Right renal cortex interstitium (tissue), 3 donors: ENCODE results near the gene SRGAP2C. TPM values are rescaled to one million over a fixed set of nuclear protein-coding genes. Genes with fewer than 3 reads are reported as not detected.
"Not testable (repeated sequence)": the region's sequence is repeated elsewhere in the genome, so short reads cannot be mapped to it uniquely, and the experiment has no call there.

ENCODE experiments used
- DNase-seq, 3 donors: peaks; one replicate each; pipeline ENCODE4 v3.0.0-alpha.2; 2013; ENCODE audit warnings: low read depth in 3 of 3, low spot score in 2 of 3
- polyA plus RNA-seq, 3 donors: library from polyadenylated mRNA; unstranded; fragments of 120-200 nt; gene quantifications; one replicate each; pipeline ENCODE4 v1.2.1, GENCODE V29; 2013; ENCODE audit not compliant: insufficient read length in 3 of 3

SRGAP2C gene
- polyA plus RNA-seq, 3 donors: 18.4 to 24.8 (median 22.9) TPM

- DNase-seq: not testable (repeated sequence)
Observed at GRCh38 chr1:121226295-121226904, 41.6 kb downstream of the SRGAP2C start.

- not testable (repeated sequence) for DNase-seq
Observed at GRCh38 chr1:121226925-121227324, 42.1 kb downstream of the SRGAP2C start.

GRCh38 chr1:121227544-121228330, 43.0 kb downstream of the SRGAP2C start:
- DNase-seq: not testable (repeated sequence)

DNA sequence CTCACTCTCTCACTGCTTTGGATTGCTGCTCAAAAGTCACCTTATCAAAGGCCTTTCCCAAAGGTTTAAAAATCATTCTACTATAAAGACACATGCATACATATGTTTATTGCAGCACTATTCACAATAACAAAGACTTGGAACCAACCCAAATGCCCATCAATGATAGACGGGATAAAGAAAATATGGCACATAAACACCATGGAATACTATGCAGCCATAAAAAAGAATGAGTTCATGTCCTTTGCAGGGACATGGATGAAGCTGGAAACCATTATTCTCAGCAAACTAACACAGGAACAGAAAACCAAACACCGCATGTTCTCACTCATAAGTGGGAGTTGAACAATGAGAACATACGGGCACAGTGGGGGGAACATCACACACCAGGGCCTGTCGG, 45.9 kb downstream of the SRGAP2C start:
- DNase-seq: not testable (repeated sequence)

DNA sequence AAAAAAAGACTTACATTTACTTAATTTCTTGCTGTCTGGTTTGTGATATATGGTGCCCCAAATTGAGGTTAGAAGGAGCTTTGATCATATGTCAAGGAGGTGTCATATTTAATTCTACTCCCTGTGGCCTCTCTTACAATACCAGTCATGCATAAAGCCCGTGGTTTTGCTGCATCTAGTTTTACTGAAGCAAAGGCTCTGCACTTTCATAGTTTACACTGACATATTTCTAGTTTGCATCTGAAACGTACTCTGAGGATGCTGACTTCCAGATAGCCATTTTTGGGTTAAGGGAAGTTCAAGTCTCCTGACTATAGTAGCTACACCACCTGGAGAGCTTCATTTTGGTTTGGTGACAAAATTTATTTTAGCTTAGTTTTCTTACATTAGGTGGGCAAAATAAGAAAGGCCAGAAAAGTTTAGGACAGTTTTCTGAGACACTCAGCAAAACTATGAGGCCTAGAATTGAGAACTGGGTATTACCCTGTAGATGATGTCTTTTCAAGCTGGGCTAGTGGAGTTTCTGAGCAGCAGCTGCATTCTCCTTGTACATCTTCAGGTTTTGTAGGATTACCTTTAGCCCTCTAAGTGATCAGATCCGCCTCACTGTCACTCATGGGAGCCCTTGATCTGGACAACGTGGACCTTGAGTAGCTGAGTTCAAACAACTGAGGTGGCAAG, 47.8 kb downstream of the SRGAP2C start:
- DNase-seq: not testable (repeated sequence)

DNA sequence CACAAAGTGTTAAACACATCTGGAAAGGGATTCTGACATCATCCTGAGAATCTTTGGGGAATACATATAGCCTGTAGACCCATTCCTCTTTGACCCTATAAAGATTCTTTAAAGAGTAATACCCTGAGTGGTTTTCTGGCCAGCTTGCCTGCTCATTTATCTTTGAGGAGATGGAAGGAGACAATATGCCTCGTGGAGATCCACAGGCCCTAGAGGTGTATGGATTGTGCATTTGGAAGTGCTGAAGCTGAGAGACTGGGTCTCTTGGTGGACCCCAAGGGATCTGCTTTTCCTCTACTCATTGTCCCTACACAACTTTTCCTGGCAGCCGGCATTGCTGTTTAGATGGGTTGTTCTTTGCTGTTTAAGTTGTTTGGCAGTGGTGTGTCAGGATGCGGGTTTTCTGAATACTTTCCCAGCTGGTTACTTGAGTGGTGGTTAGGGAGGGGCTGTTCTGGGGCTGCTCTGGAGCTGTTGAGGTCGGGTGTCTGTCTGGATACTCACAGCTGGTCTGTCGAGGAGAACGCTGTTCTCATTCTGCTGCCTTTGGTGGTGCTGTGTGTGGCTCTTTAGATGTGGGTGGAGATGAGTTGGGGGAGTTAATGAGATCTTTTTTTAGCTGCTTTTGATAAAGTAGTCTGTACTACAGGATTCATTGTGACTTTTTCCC, 49.5 kb downstream of the SRGAP2C start:
- DNase-seq: not testable (repeated sequence)

DNA sequence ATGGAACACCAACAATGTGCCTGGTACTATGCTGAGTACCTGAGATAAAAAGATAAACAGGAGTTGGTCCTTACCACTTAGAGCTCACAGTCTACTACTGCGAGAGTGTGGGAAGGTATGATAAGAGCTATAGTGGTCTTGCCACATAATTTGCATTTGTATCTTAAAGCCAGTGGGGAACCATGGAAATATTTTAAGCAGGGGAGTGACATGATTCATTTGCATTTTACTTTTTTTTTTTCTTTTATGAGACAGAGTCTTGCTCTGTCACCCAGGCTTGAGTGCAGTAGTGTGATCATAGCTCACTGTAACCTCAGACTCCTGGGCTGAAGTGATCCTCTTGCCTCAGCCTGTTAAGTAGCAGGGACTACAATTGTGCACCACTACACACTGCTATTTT, 53.6 kb downstream of the SRGAP2C start:
- not testable (repeated sequence) for DNase-seq

DNA sequence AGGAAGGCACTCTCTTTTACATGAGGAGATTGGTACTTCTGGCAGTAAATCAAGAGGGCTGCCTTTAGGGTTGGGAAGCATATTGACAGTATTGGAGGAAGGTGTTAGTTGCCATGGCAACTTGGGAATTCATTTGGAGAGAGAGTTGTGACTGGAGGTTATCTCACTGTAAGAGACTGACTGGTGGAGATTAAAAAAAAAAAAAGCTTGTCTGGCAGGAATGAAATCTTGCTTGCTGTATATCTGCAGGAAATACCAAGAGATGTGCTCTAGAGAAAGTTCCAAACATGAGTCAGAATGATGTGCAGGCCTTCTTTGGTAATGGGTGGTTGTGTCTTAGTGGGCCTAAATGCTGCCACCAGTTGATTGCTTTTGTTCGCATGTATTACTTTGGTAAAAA, 59.1 kb downstream of the SRGAP2C start:
- not testable (repeated sequence) for DNase-seq

GRCh38 chr1:121246399-121246798, 61.6 kb downstream of the SRGAP2C start:
- DNase-seq: not testable (repeated sequence)

DNA sequence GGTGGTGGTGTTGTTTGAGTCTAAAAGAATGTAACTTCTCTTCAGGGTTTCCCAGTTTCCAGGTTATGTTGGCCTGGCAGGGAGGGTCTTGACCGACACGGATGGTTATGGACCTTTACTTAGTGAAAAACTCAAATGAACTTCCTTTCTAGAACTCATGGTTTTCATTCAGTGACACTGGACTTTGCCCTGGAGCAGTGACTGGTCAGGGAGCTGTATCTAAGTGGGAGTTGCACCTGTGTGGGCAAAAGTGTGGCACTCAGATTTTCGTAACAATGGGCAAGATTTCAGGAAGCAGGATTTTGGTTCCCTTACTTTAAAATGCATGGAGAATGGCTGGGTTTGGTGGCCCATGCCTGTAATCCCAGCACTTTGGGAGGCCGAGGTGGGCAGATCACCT, 67.9 kb downstream of the SRGAP2C start:
- DNase-seq: not testable (repeated sequence)

GRCh38 chr1:121254618-121255017, 69.8 kb downstream of the SRGAP2C start:
- not testable (repeated sequence) for DNase-seq

- DNase-seq: not testable (repeated sequence)
Observed at GRCh38 chr1:121257632-121258031, 72.9 kb downstream of the SRGAP2C start.

GRCh38 chr1:121258134-121258533, 73.4 kb downstream of the SRGAP2C start:
- DNase-seq: not testable (repeated sequence)

DNA sequence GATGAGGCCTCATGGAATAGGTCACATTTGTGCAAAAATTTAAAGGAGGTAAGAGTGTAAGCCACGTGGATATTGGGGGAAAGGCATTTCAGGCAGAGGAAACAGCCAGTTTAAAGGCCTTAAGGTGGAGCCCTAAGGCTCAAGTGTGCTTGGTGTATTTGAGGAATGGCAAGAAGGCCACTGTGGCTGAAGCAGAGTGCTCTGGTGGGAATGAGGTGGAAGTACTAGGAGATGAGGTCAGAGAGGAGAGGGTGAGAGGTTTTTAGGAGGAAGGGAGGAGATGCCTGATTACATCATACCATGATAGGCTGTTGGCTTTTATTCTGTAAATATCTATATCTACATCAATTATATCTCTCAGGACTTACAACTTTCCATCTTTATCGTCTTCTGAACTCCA, 75.4 kb downstream of the SRGAP2C start:
- DNase-seq: not testable (repeated sequence)

DNA sequence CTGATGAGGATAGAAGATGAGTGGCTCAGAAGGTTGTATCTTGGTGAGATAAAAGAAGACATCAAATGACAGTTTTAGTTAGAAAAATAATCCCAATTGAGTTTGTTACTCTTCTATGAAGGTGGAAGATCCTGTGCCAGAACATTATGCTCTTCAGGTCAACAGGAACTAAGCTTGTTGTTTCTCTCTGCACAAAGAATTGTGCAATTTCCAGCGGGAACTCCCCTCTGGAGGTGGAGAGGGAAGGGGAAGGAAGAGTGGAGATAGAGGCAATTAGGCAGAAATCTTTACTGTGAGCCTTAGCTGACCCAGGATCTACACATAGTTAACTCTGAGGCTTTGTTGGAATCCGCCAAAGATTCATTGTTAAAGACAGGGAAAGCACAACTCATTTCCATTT, 77.4 kb downstream of the SRGAP2C start:
- not testable (repeated sequence) for DNase-seq

DNA sequence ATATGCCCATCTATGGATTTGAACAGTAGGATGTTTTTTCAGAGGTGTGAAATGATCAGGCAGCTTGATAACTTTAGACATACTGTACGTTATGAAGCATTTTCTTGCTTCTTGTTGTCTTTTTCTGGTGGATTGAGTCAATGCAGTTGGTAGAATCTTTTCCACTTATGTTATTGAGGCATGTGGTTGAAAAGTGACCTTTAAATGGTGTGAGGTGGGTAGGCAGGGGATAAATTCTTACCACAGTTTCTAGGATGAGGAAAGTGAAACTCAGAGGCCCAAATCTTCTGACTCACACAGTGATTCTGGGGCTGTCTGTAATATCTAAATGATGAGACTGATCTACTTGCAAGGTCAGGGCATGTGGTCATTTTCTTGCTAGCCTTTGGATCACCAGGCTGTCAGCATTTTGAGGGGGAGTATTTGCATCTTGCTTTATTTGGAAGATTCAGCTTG, 79.0 kb downstream of the SRGAP2C start:
- not testable (repeated sequence) for DNase-seq

- DNase-seq: not testable (repeated sequence)
Observed at GRCh38 chr1:121267072-121267471, 82.3 kb downstream of the SRGAP2C start.

- not testable (repeated sequence) for DNase-seq
Observed at GRCh38 chr1:121269309-121269708, 84.5 kb downstream of the SRGAP2C start.

- not testable (repeated sequence) for DNase-seq
Observed at GRCh38 chr1:121269973-121270372, 85.2 kb downstream of the SRGAP2C start.

GRCh38 chr1:121271143-121271715, 86.5 kb downstream of the SRGAP2C start:
- DNase-seq: not testable (repeated sequence)
